Adipocyte (in vitro differentiated cells): Measurements from ENCODE around the gene GH2.
"Not testable (repeated sequence)": the region's sequence is repeated elsewhere in the genome, so short reads cannot be mapped to it uniquely, and the experiment has no call there.

Experiments used
- DNase-seq: peaks from one replicate; pipeline ENCODE4 v3.0.0-alpha.2; 2015; ENCODE audit warnings: low read depth
- H3K27me3 ChIP-seq: replicated peaks from 2 replicates; pipeline ENCODE4 v1.7.0; 2013; ENCODE audit warnings: mild to moderate bottlenecking, low read length, moderate library complexity; ENCODE audit not compliant: control insufficient read depth, insufficient read depth
- H3K36me3 ChIP-seq: 2 replicates; pipeline ENCODE4 v1.7.0; 2013; ENCODE audit warnings: low read length, mild to moderate bottlenecking, moderate library complexity; ENCODE audit not compliant: control insufficient read depth, insufficient read depth, severe bottlenecking
- H3K4me1 ChIP-seq: 2 replicates; pipeline ENCODE4 v1.7.0; 2013; ENCODE audit warnings: mild to moderate bottlenecking, low read length, moderate library complexity; ENCODE audit not compliant: control insufficient read depth, insufficient read depth
- H3K4me3 ChIP-seq: 2 replicates; pipeline ENCODE4 v1.7.0; 2013; ENCODE audit warnings: mild to moderate bottlenecking, low read length, moderate library complexity
- H3K9ac ChIP-seq: 2 replicates; pipeline ENCODE4 v1.7.0; 2013; ENCODE audit warnings: mild to moderate bottlenecking, low read length, moderate library complexity
- H3K9me3 ChIP-seq: 2 replicates; pipeline ENCODE4 v1.7.0; 2013; ENCODE audit warnings: mild to moderate bottlenecking, low read length, moderate library complexity; ENCODE audit not compliant: control insufficient read depth

Gene GH2

GRCh38 chr17:63881935-63882601 is at the start of gene GH2:
Gene GH2, minus strand, starts transcription at chr17:63881944. Its CDS starts 143 bp downstream, at chr17:63881801.
- DNase-seq, result peak; percentile 62
- no peak within 1 kb of the TSS for H3K4me3 ChIP-seq
- H3K4me1 ChIP-seq, result no peaks in the 10 kb centered on the region
- no peaks in the 10 kb centered on the region for H3K9me3 ChIP-seq
- H3K36me3 ChIP-seq, result no peaks in the 10 kb centered on the region
- H3K27me3 ChIP-seq, result peaks cover 7% of the 10 kb centered on the region
- H3K9ac ChIP-seq, result no peak within 1 kb of the TSS

- DNase-seq, result no peak
- Histone ChIP-seq H3K9ac (no peak overlapping the region), H3K9me3 (no peaks in the 10 kb centered on the region), H3K4me1 (no peaks in the 10 kb centered on the region), H3K27me3 (peaks cover 11% of the 10 kb centered on the region), H3K36me3 (no peaks in the 10 kb centered on the region), H3K4me3 (no peak overlapping the region)
Observed at GRCh38 chr17:63930951-63931575, 49.3 kb upstream of the GH2 start.

DNA sequence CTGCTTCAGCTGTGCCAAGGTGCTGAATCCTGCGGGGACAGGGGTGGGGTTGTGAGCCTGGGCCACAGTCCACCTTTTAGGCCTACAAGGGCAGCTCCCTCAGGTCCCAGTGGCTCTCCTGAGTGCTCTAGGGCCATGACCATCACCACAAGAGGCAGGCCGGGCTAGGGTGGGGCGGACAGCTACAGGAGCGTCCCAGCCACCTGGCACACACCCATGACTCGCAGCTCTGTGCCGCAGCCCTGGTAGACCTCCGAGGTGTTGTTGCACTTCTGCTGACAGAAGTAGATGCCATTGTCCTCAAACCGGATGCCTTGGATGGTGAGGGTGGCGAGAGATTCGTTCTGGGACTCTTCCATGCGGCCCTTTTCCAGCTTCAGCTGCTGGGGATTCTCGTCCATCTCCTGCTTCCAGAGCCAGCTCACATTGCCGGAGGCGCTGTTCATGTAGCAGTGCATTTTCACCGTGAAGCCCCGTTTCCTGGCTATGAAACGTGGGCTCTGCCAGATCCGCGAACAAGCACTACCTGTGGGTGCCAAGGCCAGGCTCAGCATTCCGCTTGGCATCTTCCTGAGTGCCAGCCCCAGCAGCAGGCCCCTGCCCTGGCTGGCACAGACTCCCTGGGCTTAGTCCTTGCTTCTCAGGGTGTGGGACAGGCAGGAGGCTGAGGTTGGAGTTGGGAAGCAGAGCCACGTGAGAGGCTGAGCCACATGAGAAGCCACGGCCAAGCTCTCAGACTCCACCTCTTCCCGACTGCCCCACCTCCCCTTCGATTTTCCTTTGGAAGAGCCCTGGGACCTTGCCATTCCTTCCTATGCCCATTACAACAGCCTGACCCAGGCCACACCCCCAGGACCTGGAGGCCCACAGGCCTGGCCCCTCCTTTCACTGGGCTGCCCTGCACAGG is 48.4 kb upstream of the GH2 start:
- no peak for DNase-seq

GRCh38 chr17:63928966-63929695 is 47.4 kb upstream of the GH2 start:
- H3K9me3 ChIP-seq, result no peaks in the 10 kb centered on the region
- H3K4me3 ChIP-seq, result no peak overlapping the region
- no peaks in the 10 kb centered on the region for H3K4me1 ChIP-seq
- H3K36me3 ChIP-seq, result no peaks in the 10 kb centered on the region
- no peak for DNase-seq
- peaks cover 11% of the 10 kb centered on the region for H3K27me3 ChIP-seq
- no peak overlapping the region for H3K9ac ChIP-seq

More for the DNA sequence above, 48.4 kb upstream of the GH2 start:
- Histone ChIP-seq H3K4me3 (no peak overlapping the region), H3K36me3 (no peaks in the 10 kb centered on the region), H3K27me3 (peaks cover 11% of the 10 kb centered on the region), H3K9me3 (no peaks in the 10 kb centered on the region), H3K9ac (no peak overlapping the region), H3K4me1 (no peaks in the 10 kb centered on the region)

GRCh38 chr17:63928172-63928666 is 46.5 kb upstream of the GH2 start:
- H3K9me3 ChIP-seq, result no peaks in the 10 kb centered on the region
- H3K27me3 ChIP-seq, result peaks cover 11% of the 10 kb centered on the region
- no peaks in the 10 kb centered on the region for H3K4me1 ChIP-seq
- no peak overlapping the region for H3K9ac ChIP-seq
- no peak for DNase-seq
- H3K4me3 ChIP-seq, result no peak overlapping the region
- H3K36me3 ChIP-seq, result no peaks in the 10 kb centered on the region

GRCh38 chr17:63927464-63928171 is 45.9 kb upstream of the GH2 start:
- Histone ChIP-seq H3K4me1 (no peaks in the 10 kb centered on the region), H3K4me3 (no peak overlapping the region)
- no peak for DNase-seq

DNA sequence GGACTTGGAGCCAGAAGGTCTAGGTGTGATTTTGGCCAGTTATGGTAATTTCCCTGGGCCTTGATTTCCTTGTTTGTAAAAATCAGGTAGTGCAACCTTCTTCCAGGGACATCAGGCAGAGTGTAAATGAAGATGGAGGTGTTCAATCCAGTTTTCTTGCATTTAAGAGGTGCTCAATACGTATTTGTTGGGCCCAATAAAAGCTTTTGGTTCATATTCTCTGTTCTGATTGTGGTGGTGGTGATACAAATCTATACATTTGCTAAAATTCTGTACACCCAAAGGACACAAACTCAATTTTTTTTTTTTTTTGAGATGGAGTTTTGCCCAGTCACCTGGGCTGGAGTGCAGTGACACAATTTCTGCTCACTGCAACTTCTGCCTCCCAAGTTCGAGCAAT is 44.4 kb upstream of the GH2 start:
- H3K9me3 ChIP-seq, result no peaks in the 10 kb centered on the region
- no peaks in the 10 kb centered on the region for H3K4me1 ChIP-seq
- H3K4me3 ChIP-seq, result no peak overlapping the region
- no peak overlapping the region for H3K9ac ChIP-seq
- DNase-seq, result no peak
- H3K36me3 ChIP-seq, result no peaks in the 10 kb centered on the region
- H3K27me3 ChIP-seq, result peaks cover 6% of the 10 kb centered on the region

More at GRCh38 chr17:63927464-63928171, 45.9 kb upstream of the GH2 start:
- no peak overlapping the region for H3K9ac ChIP-seq
- H3K36me3 ChIP-seq, result no peaks in the 10 kb centered on the region
- H3K27me3 ChIP-seq, result peaks cover 8% of the 10 kb centered on the region
- H3K9me3 ChIP-seq, result no peaks in the 10 kb centered on the region

GRCh38 chr17:63925615-63926014 is 43.9 kb upstream of the GH2 start:
- no peak overlapping the region for H3K4me3 ChIP-seq
- H3K36me3 ChIP-seq, result no peaks in the 10 kb centered on the region
- H3K4me1 ChIP-seq, result no peaks in the 10 kb centered on the region
- H3K27me3 ChIP-seq, result peaks cover 8% of the 10 kb centered on the region
- DNase-seq, result no peak
- H3K9ac ChIP-seq, result no peak overlapping the region
- no peaks in the 10 kb centered on the region for H3K9me3 ChIP-seq

DNA sequence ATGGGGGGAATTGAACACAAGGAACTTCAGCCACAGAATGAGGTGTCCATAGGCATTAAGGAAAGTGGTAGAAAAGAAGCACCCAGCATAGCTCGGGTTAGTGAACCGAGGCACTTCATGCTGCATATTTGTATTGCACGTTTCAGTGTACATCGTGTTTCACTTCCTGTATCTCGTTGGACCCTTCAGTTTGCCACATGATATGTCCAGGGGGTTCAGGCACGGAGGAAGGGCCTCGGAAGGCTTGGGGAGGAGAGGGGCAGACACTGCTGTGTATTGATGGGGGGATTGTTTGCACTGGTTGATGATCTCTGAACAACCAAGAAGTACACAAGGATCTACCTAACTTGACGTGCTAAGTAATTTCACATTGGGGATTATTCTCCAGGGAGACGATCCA is 40.7 kb upstream of the GH2 start:
- DNase-seq, H3K4me3 ChIP-seq, H3K36me3 ChIP-seq, H3K4me1 ChIP-seq, H3K9me3 ChIP-seq, H3K9ac ChIP-seq: not testable (repeated sequence)
- H3K27me3 ChIP-seq, result peaks cover 16% of the 10 kb centered on the region

- not testable (repeated sequence) for H3K36me3 ChIP-seq
Observed at GRCh38 chr17:63920779-63921178, 39.0 kb upstream of the GH2 start.

More at GRCh38 chr17:63920779-63921178, 39.0 kb upstream of the GH2 start:
- H3K9ac ChIP-seq, DNase-seq, H3K9me3 ChIP-seq, H3K4me3 ChIP-seq, H3K4me1 ChIP-seq: not testable (repeated sequence)
- peaks cover 27% of the 10 kb centered on the region for H3K27me3 ChIP-seq
